C4-2B (cell line): ENCODE data around the gene KRT38.

ENCODE experiments used
- H3K27ac ChIP-seq: fragments of 450-650 bp; 2 replicates; pipeline ENCODE4 v1.5.1; 2017
- ZFX ChIP-seq: fragments of 450-650 bp; IDR thresholded peaks from 2 replicates; pipeline ENCODE4 v1.6.1; 2017
- TF ChIP-seq, protein P1 (sequence below): fragments of 450-650 bp; conservative IDR thresholded peaks from 2 replicates; pipeline ENCODE4 v1.5.1; 2017; ENCODE audit warnings: mild to moderate bottlenecking

Gene KRT38

DNA sequence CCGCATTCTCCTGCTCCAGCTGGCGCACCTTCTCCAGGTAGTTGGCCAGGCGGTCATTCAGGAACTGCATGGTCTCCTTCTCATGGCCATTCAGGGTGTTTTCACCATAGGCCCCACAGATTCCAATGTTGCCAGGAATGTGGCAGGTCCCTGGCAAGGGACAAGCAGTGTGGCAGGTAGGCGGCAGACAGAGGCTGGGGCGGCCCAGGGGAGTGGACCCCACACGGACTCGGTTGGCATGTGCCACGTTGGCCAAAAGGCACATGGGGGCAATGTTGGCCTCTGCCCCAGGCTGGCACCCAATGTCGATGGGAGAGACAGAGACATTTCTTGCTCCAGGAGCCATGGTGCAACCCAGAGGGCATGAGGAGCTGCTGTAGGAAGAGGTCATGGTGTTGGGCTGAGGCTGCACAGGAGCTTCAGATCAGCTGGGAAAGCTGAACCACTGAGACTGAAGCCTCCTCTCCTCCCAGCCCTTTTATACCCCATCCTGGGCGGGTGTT is at the start of gene KRT38:
KRT38 (minus strand) TSS at position 453 of the 503 bp plus-strand sequence; CDS start at position 391, 62 bp downstream.
- no peak within 1 kb of the TSS for H3K27ac ChIP-seq
- no peak for TF ChIP-seq ZFX
- TF ChIP-seq, protein P1, sequence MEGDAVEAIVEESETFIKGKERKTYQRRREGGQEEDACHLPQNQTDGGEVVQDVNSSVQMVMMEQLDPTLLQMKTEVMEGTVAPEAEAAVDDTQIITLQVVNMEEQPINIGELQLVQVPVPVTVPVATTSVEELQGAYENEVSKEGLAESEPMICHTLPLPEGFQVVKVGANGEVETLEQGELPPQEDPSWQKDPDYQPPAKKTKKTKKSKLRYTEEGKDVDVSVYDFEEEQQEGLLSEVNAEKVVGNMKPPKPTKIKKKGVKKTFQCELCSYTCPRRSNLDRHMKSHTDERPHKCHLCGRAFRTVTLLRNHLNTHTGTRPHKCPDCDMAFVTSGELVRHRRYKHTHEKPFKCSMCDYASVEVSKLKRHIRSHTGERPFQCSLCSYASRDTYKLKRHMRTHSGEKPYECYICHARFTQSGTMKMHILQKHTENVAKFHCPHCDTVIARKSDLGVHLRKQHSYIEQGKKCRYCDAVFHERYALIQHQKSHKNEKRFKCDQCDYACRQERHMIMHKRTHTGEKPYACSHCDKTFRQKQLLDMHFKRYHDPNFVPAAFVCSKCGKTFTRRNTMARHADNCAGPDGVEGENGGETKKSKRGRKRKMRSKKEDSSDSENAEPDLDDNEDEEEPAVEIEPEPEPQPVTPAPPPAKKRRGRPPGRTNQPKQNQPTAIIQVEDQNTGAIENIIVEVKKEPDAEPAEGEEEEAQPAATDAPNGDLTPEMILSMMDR: no peak

DNA sequence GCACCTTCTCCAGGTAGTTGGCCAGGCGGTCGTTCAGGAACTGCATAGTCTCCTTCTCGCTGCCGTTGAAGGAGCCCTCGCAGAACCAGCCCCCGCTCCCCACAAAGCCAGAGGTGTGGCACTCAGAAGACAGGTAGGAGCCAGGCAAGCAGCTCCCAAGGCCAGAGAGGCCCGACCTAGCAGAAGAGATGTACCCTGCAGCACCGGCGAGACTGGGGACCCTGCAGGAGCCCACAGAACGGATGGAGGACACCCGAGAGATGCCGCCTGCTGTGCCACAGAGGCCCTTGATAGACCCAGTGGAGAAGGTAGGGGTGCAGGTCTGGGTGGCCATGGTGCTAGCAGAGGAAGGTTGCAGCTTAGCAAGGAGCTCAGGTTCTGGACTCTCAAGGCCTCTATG is 48.7 kb upstream of the KRT38 start, which contains the start of gene KRT36:
KRT36 (minus strand) TSS at position 380 of the 400 bp plus-strand sequence; CDS start at position 334, 46 bp downstream.
- TF ChIP-seq ZFX: no peak
- TF ChIP-seq, protein P1: no peak
- no peak within 1 kb of the TSS for H3K27ac ChIP-seq

DNA sequence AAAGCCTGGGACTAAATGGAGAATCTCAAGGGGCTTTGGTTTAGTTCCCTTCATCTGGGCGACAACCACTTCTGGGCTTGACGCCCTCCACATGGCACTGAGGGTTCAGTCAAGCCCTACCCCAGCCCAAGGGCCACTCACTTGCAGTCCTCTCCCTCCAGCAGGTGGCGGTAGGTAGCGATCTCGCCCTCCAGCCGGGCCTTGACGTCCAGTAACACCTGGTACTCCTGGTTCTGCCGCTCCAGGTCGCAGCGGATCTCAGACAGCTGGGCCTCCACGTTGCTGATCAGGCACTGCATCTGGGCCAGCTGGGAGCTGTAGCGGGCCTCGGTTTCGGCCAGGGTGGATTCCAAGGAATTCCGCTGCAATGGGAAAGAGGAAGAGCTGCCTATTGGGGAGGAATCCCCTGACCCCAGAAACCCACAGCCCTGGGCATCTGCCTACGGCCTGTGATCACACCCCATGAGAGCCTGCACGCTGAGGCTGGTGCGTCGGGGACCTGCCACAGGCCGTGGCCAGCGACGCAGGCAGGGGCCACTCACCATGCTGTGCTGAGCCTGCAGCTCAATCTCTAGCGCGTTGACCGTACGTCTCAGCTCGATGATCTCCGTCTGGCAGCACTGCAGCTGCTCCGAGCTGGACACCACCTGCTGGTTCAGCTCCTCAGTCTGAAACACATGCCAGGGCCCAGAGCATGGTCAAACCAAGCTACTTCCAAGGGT is 46.2 kb upstream of the KRT38 start:
- H3K27ac ChIP-seq: no peak overlapping the region
- TF ChIP-seq, protein P1: peak; percentile 78
- no peak for TF ChIP-seq ZFX

DNA sequence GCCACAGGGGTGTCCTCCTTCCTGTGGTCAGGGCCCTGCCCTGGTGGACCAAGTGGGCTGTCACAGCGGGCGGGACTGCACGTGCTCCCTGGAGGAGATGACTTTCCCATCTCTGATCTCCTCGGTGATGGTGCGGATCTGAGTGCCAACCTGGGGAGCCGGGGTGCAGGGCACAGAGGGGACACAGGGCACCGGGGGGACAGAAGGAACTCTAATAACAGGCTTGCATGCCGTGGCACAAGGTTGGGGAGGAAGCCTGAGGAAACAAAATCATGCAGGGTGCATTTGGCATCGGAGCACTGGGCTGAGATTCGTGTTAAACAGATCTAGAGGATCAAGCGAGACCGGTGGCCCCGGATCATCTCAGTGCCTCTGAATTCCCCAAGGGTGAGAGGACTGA is 45.5 kb upstream of the KRT38 start:
- TF ChIP-seq, protein P1: no peak
- TF ChIP-seq ZFX: no peak
- no peak overlapping the region for H3K27ac ChIP-seq

DNA sequence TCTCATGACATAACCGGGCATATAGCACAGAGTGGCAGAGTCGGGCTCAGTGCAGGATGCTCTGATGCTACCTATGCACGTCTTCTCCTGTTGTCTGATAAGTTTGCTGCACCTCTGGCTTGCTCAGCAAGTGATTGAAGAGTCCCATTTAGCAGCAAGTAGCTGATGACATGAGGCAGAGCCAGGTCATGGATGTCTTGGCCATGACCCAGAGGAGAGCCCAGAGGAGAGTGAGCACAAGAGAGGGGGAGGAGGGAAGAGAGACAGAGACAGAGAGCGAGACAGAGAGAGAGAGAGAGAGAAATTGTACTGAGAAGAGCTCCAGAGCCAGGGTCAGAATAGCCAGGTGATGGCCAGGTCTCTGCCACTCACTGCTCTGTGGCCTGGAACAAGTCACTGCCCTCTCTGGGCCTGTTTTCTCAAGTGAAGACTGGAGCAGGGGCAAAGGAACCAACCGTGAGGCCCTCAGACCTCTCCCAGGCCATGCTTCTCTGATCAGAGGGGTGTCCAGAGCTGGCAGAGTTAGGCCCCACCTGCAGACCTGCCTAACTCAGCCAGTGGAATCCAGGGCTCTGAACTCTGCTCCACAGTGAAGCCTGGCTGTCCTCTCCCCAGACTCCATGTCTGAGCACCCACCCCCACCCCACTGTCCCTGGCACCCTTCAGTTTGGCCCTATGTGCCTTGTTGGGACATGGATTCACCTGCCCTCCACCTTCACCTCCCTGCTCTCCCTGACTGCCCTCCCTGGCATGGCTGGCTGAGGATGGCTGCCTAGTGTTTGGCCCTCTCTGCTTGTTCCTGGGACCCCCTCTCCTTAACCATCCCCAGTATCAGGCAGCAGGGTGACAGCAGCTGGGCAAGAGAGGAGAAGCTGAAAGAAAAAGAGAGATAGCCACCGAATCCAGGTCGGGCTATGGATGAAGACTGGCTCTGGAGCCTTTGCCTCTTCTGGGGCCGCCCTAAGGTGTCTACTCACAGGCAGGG is 44.4 kb upstream of the KRT38 start:
- no peak overlapping the region for H3K27ac ChIP-seq
- no peak for TF ChIP-seq ZFX
- TF ChIP-seq, protein P1: no peak

DNA sequence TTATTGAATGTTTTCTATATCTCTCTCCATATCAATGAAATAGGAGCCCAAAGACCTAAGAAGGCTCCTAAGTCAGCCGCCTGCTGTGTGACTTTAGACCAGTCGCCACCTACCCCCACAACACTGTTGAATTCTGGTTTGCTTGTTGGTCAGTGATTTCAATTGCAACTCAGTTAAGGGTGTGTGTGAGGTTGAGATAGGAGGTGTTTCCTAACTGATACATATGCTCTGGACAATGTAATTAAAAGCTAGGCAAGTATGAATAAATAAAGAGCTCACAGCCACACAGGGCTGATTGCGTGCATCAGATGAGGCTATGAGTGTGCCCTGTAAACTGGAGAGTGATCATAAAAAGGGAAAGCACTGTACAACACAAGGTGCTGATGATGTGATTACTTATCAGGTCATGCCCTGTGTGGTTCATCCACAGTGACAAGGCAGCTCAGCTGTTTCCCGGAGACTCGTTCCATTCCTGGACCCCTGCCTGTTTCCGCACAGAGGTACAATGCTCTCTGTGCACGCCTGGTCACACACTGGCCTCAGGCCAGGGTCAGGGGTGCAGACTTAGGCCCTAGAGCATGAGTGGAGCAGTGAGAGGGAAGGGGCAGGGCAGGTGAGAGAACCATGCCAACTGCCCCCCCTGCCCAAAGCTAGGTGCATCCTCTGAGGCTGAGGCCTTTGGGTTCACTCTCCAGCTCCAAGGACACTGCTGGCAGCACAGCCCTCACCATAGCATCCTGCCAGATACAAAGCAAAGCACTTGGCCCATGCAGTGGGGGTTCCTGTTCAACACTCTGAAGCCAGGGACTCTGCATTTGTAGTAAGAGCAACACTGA is 43.4 kb upstream of the KRT38 start:
- H3K27ac ChIP-seq: no peak overlapping the region
- TF ChIP-seq, protein P1: no peak
- no peak for TF ChIP-seq ZFX
